Measurements from ENCODE around the gene LTBP1. TPM values are rescaled to one million over a fixed set of nuclear protein-coding genes. Genes with fewer than 3 reads are reported as not detected.

Gene LTBP1
- total RNA-seq, 3 donors from 2014 or later: 13.3 to 18.7 (median 17.4) TPM

GRCh38 chr2:33318456-33318855 is 371.7 kb downstream of the LTBP1 start:
- TF ChIP-seq CTCF (IDR thresholded peaks at IDR 0.05): no peak
- TF ChIP-seq POLR2A (IDR thresholded peaks at IDR 0.05): no peak
- TF ChIP-seq POLR2AphosphoS5 (IDR thresholded peaks at IDR 0.05): no peak
- Histone ChIP-seq H3K9me3 (no peaks in the 10 kb centered on the region), H3K36me3 (no peaks in the 10 kb centered on the region), H3K4me3 (no peak overlapping the region), H3K27ac (no peak overlapping the region), H3K4me1 (no peaks in the 10 kb centered on the region), H3K27me3 (no peaks in the 10 kb centered on the region)
- intact Hi-C loops (cut with DNase I; ENCODE audit: low total_unique reads): no loop called here
- DNase-seq (ENCODE audit: low spot score in 2 of 2): no peak

GRCh38 chr2:33320573-33320972 is 373.8 kb downstream of the LTBP1 start:
- intact Hi-C loops (cut with DNase I; ENCODE audit: low total_unique reads): no loop called here

GRCh38 chr2:33321236-33321771 is 374.6 kb downstream of the LTBP1 start:
- Histone ChIP-seq H3K4me3 (no peak overlapping the region), H3K27me3 (no peaks in the 10 kb centered on the region), H3K9me3 (no peaks in the 10 kb centered on the region), H3K4me1 (no peaks in the 10 kb centered on the region), H3K27ac (no peak overlapping the region), H3K36me3 (no peaks in the 10 kb centered on the region)
- DNase-seq (ENCODE audit: low spot score in 2 of 2): no peak
- TF ChIP-seq POLR2AphosphoS5 (IDR thresholded peaks at IDR 0.05) (no peak), CTCF (IDR thresholded peaks at IDR 0.05) (no peak), POLR2A (IDR thresholded peaks at IDR 0.05) (no peak)
- intact Hi-C loops (cut with DNase I; ENCODE audit: low total_unique reads): no loop called here

More at GRCh38 chr2:33320573-33320972, 373.8 kb downstream of the LTBP1 start:
- Histone ChIP-seq H3K27ac (no peak overlapping the region), H3K27me3 (no peaks in the 10 kb centered on the region), H3K9me3 (no peaks in the 10 kb centered on the region), H3K4me1 (no peaks in the 10 kb centered on the region), H3K4me3 (no peak overlapping the region), H3K36me3 (no peaks in the 10 kb centered on the region)
- DNase-seq (ENCODE audit: low spot score in 2 of 2): no peak
- no peak for TF ChIP-seq POLR2A (IDR thresholded peaks at IDR 0.05)
- TF ChIP-seq CTCF (IDR thresholded peaks at IDR 0.05): no peak
- no peak for TF ChIP-seq POLR2AphosphoS5 (IDR thresholded peaks at IDR 0.05)

GRCh38 chr2:33321876-33322483 is 375.2 kb downstream of the LTBP1 start:
- DNase-seq (ENCODE audit: low spot score in 2 of 2): no peak
- Histone ChIP-seq H3K27me3 (no peaks in the 10 kb centered on the region), H3K27ac (no peak overlapping the region), H3K9me3 (no peaks in the 10 kb centered on the region), H3K4me1 (no peaks in the 10 kb centered on the region), H3K4me3 (no peak overlapping the region), H3K36me3 (no peaks in the 10 kb centered on the region)
- intact Hi-C loops (cut with DNase I; ENCODE audit: low total_unique reads): no loop called here
- TF ChIP-seq CTCF (IDR thresholded peaks at IDR 0.05) (no peak), POLR2AphosphoS5 (IDR thresholded peaks at IDR 0.05) (no peak), POLR2A (IDR thresholded peaks at IDR 0.05) (no peak)

- Histone ChIP-seq H3K27ac (no peak overlapping the region), H3K36me3 (no peaks in the 10 kb centered on the region), H3K4me3 (no peak overlapping the region), H3K9me3 (no peaks in the 10 kb centered on the region), H3K27me3 (no peaks in the 10 kb centered on the region), H3K4me1 (no peaks in the 10 kb centered on the region)
- no peak for DNase-seq (ENCODE audit: low spot score in 2 of 2)
- TF ChIP-seq CTCF (IDR thresholded peaks at IDR 0.05): no peak
- no peak for TF ChIP-seq POLR2A (IDR thresholded peaks at IDR 0.05)
- no peak for TF ChIP-seq POLR2AphosphoS5 (IDR thresholded peaks at IDR 0.05)
- intact Hi-C loops (cut with DNase I; ENCODE audit: low total_unique reads): no loop called here
Measured at GRCh38 chr2:33322612-33323011, 375.9 kb downstream of the LTBP1 start.

All from breast epithelium (tissue), 4 donors.